Measurements from ENCODE around the gene MID1. TPM values are rescaled to one million over a fixed set of nuclear protein-coding genes. Genes with fewer than 3 reads are reported as not detected.

MID1 gene
- total RNA-seq, 1 donor from 2014 or later: 48.1 TPM

- H3K27me3 Mint-ChIP-seq (ENCODE audit: low read depth): no peaks in the 10 kb centered on the region
- TF ChIP-seq CTCF (conservative IDR thresholded peaks at IDR 0.05): no peak
- DNase-seq (ENCODE audit: low read depth, low spot score): no peak
- no peak overlapping the region for H3K27ac Mint-ChIP-seq (ENCODE audit: unreplicated experiment)
- H3K36me3 Mint-ChIP-seq (ENCODE audit: low read depth): peaks cover 19% of the 10 kb centered on the region
- peak overlapping the region; percentile 19 for H3K4me3 Mint-ChIP-seq
- peaks cover 33% of the 10 kb centered on the region for H3K4me1 Mint-ChIP-seq
- peaks cover 7% of the 10 kb centered on the region for H3K9me3 Mint-ChIP-seq
Measured at GRCh38 chrX:10567136-10567535, 53.2 kb downstream of the MID1 start.

- Mint-ChIP-seq H3K4me3 (no peak overlapping the region), H3K9me3 (peaks cover 10% of the 10 kb centered on the region), H3K36me3 (ENCODE audit: low read depth) (peaks cover 23% of the 10 kb centered on the region), H3K27me3 (ENCODE audit: low read depth) (no peaks in the 10 kb centered on the region), H3K4me1 (peaks cover 33% of the 10 kb centered on the region), H3K27ac (ENCODE audit: unreplicated experiment) (no peak overlapping the region)
- DNase-seq (ENCODE audit: low read depth, low spot score): no peak
- TF ChIP-seq CTCF (conservative IDR thresholded peaks at IDR 0.05): no peak
Measured at GRCh38 chrX:10566716-10567097, 53.7 kb downstream of the MID1 start.

- Mint-ChIP-seq H3K27ac (ENCODE audit: unreplicated experiment) (no peak overlapping the region), H3K4me3 (no peak overlapping the region), H3K27me3 (ENCODE audit: low read depth) (no peaks in the 10 kb centered on the region), H3K9me3 (peaks cover 14% of the 10 kb centered on the region), H3K36me3 (ENCODE audit: low read depth) (peaks cover 27% of the 10 kb centered on the region), H3K4me1 (peaks cover 18% of the 10 kb centered on the region)
- no peak for TF ChIP-seq CTCF (conservative IDR thresholded peaks at IDR 0.05)
- no peak for DNase-seq (ENCODE audit: low read depth, low spot score)
Measured at GRCh38 chrX:10564484-10564883, 55.9 kb downstream of the MID1 start.

GRCh38 chrX:10557166-10557565 is 63.2 kb downstream of the MID1 start:
- Mint-ChIP-seq H3K36me3 (ENCODE audit: low read depth) (peaks cover 27% of the 10 kb centered on the region), H3K27me3 (ENCODE audit: low read depth) (no peaks in the 10 kb centered on the region), H3K9me3 (peaks cover 13% of the 10 kb centered on the region), H3K4me3 (no peak overlapping the region), H3K27ac (ENCODE audit: unreplicated experiment) (no peak overlapping the region), H3K4me1 (peaks cover 41% of the 10 kb centered on the region)
- DNase-seq (ENCODE audit: low read depth, low spot score): no peak
- TF ChIP-seq CTCF (conservative IDR thresholded peaks at IDR 0.05): no peak

GRCh38 chrX:10556405-10556804 is 64.0 kb downstream of the MID1 start:
- Mint-ChIP-seq H3K27me3 (ENCODE audit: low read depth) (no peaks in the 10 kb centered on the region), H3K36me3 (ENCODE audit: low read depth) (peaks cover 21% of the 10 kb centered on the region), H3K4me3 (no peak overlapping the region), H3K27ac (ENCODE audit: unreplicated experiment) (no peak overlapping the region), H3K4me1 (peaks cover 42% of the 10 kb centered on the region), H3K9me3 (peaks cover 10% of the 10 kb centered on the region)
- no peak for DNase-seq (ENCODE audit: low read depth, low spot score)
- no peak for TF ChIP-seq CTCF (conservative IDR thresholded peaks at IDR 0.05)

GRCh38 chrX:10555846-10556245 is 64.5 kb downstream of the MID1 start:
- Mint-ChIP-seq H3K9me3 (peaks cover 10% of the 10 kb centered on the region), H3K36me3 (ENCODE audit: low read depth) (peaks cover 22% of the 10 kb centered on the region), H3K27ac (ENCODE audit: unreplicated experiment) (peak overlapping the region; percentile 78), H3K27me3 (ENCODE audit: low read depth) (no peaks in the 10 kb centered on the region), H3K4me1 (peaks cover 44% of the 10 kb centered on the region), H3K4me3 (peak overlapping the region; percentile 66)
- no peak for TF ChIP-seq CTCF (conservative IDR thresholded peaks at IDR 0.05)
- no peak for DNase-seq (ENCODE audit: low read depth, low spot score)

Measured in neural crest cell (in vitro differentiated cells).